22Rv1 (cell line): ENCODE data around the gene RNF223.

Experiments used
- ZFX ChIP-seq: fragments of 450-650 bp; IDR thresholded peaks from 2 replicates; pipeline ENCODE4 v1.6.1; 2017; ENCODE audit warnings: antibody characterized with exemption, borderline replicate concordance
- TF ChIP-seq, protein P1 (sequence below): fragments of 450-650 bp; IDR thresholded peaks from 2 replicates; pipeline ENCODE4 v1.5.1; 2017; ENCODE audit warnings: mild to moderate bottlenecking

- TF ChIP-seq, protein P1, sequence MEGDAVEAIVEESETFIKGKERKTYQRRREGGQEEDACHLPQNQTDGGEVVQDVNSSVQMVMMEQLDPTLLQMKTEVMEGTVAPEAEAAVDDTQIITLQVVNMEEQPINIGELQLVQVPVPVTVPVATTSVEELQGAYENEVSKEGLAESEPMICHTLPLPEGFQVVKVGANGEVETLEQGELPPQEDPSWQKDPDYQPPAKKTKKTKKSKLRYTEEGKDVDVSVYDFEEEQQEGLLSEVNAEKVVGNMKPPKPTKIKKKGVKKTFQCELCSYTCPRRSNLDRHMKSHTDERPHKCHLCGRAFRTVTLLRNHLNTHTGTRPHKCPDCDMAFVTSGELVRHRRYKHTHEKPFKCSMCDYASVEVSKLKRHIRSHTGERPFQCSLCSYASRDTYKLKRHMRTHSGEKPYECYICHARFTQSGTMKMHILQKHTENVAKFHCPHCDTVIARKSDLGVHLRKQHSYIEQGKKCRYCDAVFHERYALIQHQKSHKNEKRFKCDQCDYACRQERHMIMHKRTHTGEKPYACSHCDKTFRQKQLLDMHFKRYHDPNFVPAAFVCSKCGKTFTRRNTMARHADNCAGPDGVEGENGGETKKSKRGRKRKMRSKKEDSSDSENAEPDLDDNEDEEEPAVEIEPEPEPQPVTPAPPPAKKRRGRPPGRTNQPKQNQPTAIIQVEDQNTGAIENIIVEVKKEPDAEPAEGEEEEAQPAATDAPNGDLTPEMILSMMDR, result no peak
- TF ChIP-seq ZFX, result no peak
Measured at GRCh38 chr1:1112237-1112985, 38.3 kb upstream of the RNF223 start.
